NOMO-1 (cell line): ENCODE measurements around the gene ALDH1B1.

Experiments
- DNase-seq, 2 experiments: peaks; one replicate each; lab custom pipeline; 2025; ENCODE audit not compliant: unreplicated experiment in 2 of 2; lab: John Stamatoyannopoulos, UW

Gene ALDH1B1

GRCh38 chr9:38392235-38393127 lies at the start of gene ALDH1B1:
TSS of gene ALDH1B1 (plus strand) at chr9:38392702. CDS start at chr9:38395749, 3,047 bp downstream.
- DNase-seq, result peak; percentile 34 to 65

- no peak for DNase-seq
Measured at GRCh38 chr9:38343037-38343436, 49.5 kb upstream of the ALDH1B1 start.

GRCh38 chr9:38343552-38343951 lies 49.0 kb upstream of the ALDH1B1 start:
- no peak for DNase-seq

GRCh38 chr9:38344566-38345324 lies 47.8 kb upstream of the ALDH1B1 start:
- DNase-seq, result no peak

- no peak for DNase-seq
Measured at GRCh38 chr9:38345851-38346755, 46.4 kb upstream of the ALDH1B1 start.

- no peak for DNase-seq
Measured at GRCh38 chr9:38346811-38347210, 45.7 kb upstream of the ALDH1B1 start.

GRCh38 chr9:38347271-38347671 lies 45.2 kb upstream of the ALDH1B1 start:
- DNase-seq, result no peak

GRCh38 chr9:38347946-38348345 lies 44.6 kb upstream of the ALDH1B1 start:
- no peak for DNase-seq

GRCh38 chr9:38350529-38350928 lies 42.0 kb upstream of the ALDH1B1 start:
- no peak for DNase-seq

GRCh38 chr9:38352530-38353328 lies 39.8 kb upstream of the ALDH1B1 start:
- no peak for DNase-seq

- no peak for DNase-seq
Measured at GRCh38 chr9:38355115-38355514, 37.4 kb upstream of the ALDH1B1 start.

GRCh38 chr9:38355517-38356120 lies 36.9 kb upstream of the ALDH1B1 start:
- DNase-seq, result no peak

GRCh38 chr9:38356851-38357250 lies 35.7 kb upstream of the ALDH1B1 start:
- no peak for DNase-seq

- DNase-seq, result no peak
Measured at GRCh38 chr9:38357350-38358114, 35.0 kb upstream of the ALDH1B1 start.

GRCh38 chr9:38358390-38359296 lies 33.9 kb upstream of the ALDH1B1 start:
- no peak for DNase-seq

GRCh38 chr9:38359297-38359653 lies 33.2 kb upstream of the ALDH1B1 start:
- no peak for DNase-seq

GRCh38 chr9:38359689-38360385 lies 32.7 kb upstream of the ALDH1B1 start:
- DNase-seq, result no peak
